Stimulated activated naive B cell treated with anti-CD40 and anti-IgM and Interleukin-4, amounts not matched to agents 10 μg/mL and 1 μg/mL and 100 μg/mL, for 72 hours (primary cell): Measurements from ENCODE around the gene HLA-DQB1.
"Not testable (repeated sequence)": the region's sequence is repeated elsewhere in the genome, so short reads cannot be mapped to it uniquely, and the experiment has no call there.

ENCODE experiments used
- ATAC-seq, 2 donors: fragments of 150-1000 bp; cut with Tn5 transposase; replicated peaks; 2 replicates each; pipeline ENCODE4 v1.10.0; 2021; ENCODE audit warnings: moderate library complexity in 1 of 2
- DNase-seq: peaks from one replicate; pipeline ENCODE4 v3.0.0; 2021
- H3K27ac Mint-ChIP-seq: one replicate; pipeline ENCODE4 v1.8.0; 2022; ENCODE audit warnings: mild to moderate bottlenecking, mixed read lengths
- H3K27me3 Mint-ChIP-seq, 2 donors: one replicate each; pipeline ENCODE4 v1.8.0; 2022; ENCODE audit warnings: mixed read lengths in 2 of 2
- H3K36me3 Mint-ChIP-seq, 2 donors: one replicate each; pipeline ENCODE4 v1.8.0; 2022; ENCODE audit warnings: mixed read lengths in 2 of 2, mild to moderate bottlenecking in 1 of 2
- H3K4me1 Mint-ChIP-seq, 2 donors: one replicate each; pipeline ENCODE4 v1.8.0; 2022; ENCODE audit warnings: mixed read lengths in 2 of 2, mild to moderate bottlenecking in 1 of 2
- H3K4me3 Mint-ChIP-seq, 2 donors: one replicate each; pipeline ENCODE4 v1.8.0; 2022; ENCODE audit warnings: mild to moderate bottlenecking in 2 of 2, mixed read lengths in 2 of 2, moderate library complexity in 1 of 2
- H3K9me3 Mint-ChIP-seq, 2 donors: one replicate each; pipeline ENCODE4 v1.8.0; 2022; ENCODE audit warnings: mixed read lengths in 2 of 2, mild to moderate bottlenecking in 1 of 2

The HLA-DQB1 gene

GRCh38 chr6:32655203-32655710 is 11.2 kb downstream of the HLA-DQB1 start:
- peak overlapping the region; percentile 67 for H3K27ac Mint-ChIP-seq
- peaks cover 0 to 6% of the 10 kb centered on the region in 2 donors for H3K9me3 Mint-ChIP-seq
- H3K36me3 Mint-ChIP-seq = peaks cover 46 to 63% of the 10 kb centered on the region in 2 donors
- no peak for DNase-seq
- H3K27me3 Mint-ChIP-seq = no peaks in the 10 kb centered on the region
- H3K4me1 Mint-ChIP-seq = peaks cover 37 to 41% of the 10 kb centered on the region in 2 donors
- H3K4me3 Mint-ChIP-seq = peak overlapping the region in 1 of 2 donors; percentile 52
- peak in 1 of 2 donors; percentile 16 for ATAC-seq

GRCh38 chr6:32645047-32645703 is 21.3 kb downstream of the HLA-DQB1 start:
- ATAC-seq = no peak
- Mint-ChIP-seq H3K27me3 (no peaks in the 10 kb centered on the region), H3K4me1 (peaks cover 37 to 45% of the 10 kb centered on the region in 2 donors), H3K36me3 (peaks cover 59 to 81% of the 10 kb centered on the region in 2 donors), H3K4me3 (no peak overlapping the region), H3K27ac (peak overlapping the region; percentile 44), H3K9me3 (peaks cover 7 to 10% of the 10 kb centered on the region in 2 donors)
- no peak for DNase-seq

- peak overlapping the region; percentile 47 for H3K27ac Mint-ChIP-seq
- H3K4me1 Mint-ChIP-seq = peaks cover 44 to 57% of the 10 kb centered on the region in 2 donors
Measured at GRCh38 chr6:32643904-32644303, 22.6 kb downstream of the HLA-DQB1 start.

GRCh38 chr6:32642720-32643106 is 23.7 kb downstream of the HLA-DQB1 start:
- Mint-ChIP-seq H3K9me3 (peaks cover 4 to 7% of the 10 kb centered on the region in 2 donors), H3K27ac (peak overlapping the region; percentile 95)

More at GRCh38 chr6:32643904-32644303, 22.6 kb downstream of the HLA-DQB1 start:
- H3K36me3 Mint-ChIP-seq = peaks cover 66 to 84% of the 10 kb centered on the region in 2 donors
- no peak overlapping the region for H3K4me3 Mint-ChIP-seq
- ATAC-seq (no peak), DNase-seq (no peak)
- peaks cover 6 to 7% of the 10 kb centered on the region in 2 donors for H3K9me3 Mint-ChIP-seq
- no peaks in the 10 kb centered on the region for H3K27me3 Mint-ChIP-seq

DNA sequence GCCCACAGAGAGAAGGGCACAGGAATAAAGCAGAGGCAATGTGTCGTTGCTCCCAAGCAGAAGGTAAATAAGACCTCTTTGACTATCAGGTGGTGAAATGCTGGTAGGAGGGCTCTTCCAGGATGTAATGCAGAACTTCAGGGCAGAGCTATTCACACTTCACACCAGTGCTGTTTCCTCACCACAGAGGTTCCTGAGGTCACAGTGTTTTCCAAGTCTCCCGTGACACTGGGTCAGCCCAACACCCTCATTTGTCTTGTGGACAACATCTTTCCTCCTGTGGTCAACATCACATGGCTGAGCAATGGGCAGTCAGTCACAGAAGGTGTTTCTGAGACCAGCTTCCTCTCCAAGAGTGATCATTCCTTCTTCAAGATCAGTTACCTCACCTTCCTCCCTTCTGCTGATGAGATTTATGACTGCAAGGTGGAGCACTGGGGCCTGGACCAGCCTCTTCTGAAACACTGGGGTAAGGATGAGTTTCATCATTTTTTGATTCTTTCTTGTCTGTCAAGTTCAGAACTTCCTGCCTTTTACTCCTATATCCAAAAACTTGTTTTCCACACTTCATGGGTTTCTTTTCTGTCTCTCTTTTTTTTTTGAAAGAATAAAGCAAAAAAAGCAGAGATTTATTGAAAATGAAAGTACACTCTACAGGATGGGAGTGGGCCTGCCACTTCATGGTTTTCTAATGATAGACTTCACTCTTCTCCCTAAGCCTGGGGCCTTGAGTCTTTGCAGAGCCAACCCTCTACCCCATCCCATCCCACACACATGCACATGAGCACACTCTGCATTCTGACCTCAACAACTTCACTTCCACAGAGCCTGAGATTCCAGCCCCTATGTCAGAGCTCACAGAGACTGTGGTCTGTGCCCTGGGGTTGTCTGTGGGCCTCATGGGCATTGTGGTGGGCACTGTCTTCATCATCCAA is 24.4 kb downstream of the HLA-DQB1 start:
- DNase-seq, H3K9me3 Mint-ChIP-seq, H3K27me3 Mint-ChIP-seq: not testable (repeated sequence)
- ATAC-seq = peak; percentile 20
- H3K4me1 Mint-ChIP-seq = peaks cover 51 to 68% of the 10 kb centered on the region in 2 donors
- H3K4me3 Mint-ChIP-seq = peak overlapping the region; percentile 64 to 75
- H3K27ac Mint-ChIP-seq = peak overlapping the region; percentile 95
- peaks cover 70 to 83% of the 10 kb centered on the region in 2 donors for H3K36me3 Mint-ChIP-seq

More at GRCh38 chr6:32642720-32643106, 23.7 kb downstream of the HLA-DQB1 start:
- Mint-ChIP-seq H3K4me1 (peaks cover 48 to 64% of the 10 kb centered on the region in 2 donors), H3K36me3 (peaks cover 67 to 82% of the 10 kb centered on the region in 2 donors), H3K27me3 (no peaks in the 10 kb centered on the region), H3K4me3 (peak overlapping the region; percentile 64 to 75)
- ATAC-seq (peak; percentile 1 to 2), DNase-seq (no peak)

- ATAC-seq (no peak), DNase-seq (no peak)
- H3K27me3 Mint-ChIP-seq = no peaks in the 10 kb centered on the region
- peaks cover 67 to 81% of the 10 kb centered on the region in 2 donors for H3K36me3 Mint-ChIP-seq
- H3K4me3 Mint-ChIP-seq = peak overlapping the region; percentile 64 to 75
- H3K9me3 Mint-ChIP-seq = peaks cover 2 to 7% of the 10 kb centered on the region in 2 donors
- H3K27ac Mint-ChIP-seq = peak overlapping the region; percentile 59
- H3K4me1 Mint-ChIP-seq = peaks cover 57 to 77% of the 10 kb centered on the region in 2 donors
Measured at GRCh38 chr6:32641122-32641521, 25.3 kb downstream of the HLA-DQB1 start.

GRCh38 chr6:32639440-32640394 is 26.7 kb downstream of the HLA-DQB1 start:
- H3K4me3 Mint-ChIP-seq = peak overlapping the region; percentile 86 to 89
- DNase-seq = no peak
- peaks cover 61 to 85% of the 10 kb centered on the region in 2 donors for H3K4me1 Mint-ChIP-seq
- H3K9me3 Mint-ChIP-seq = peaks cover 0 to 2% of the 10 kb centered on the region in 2 donors
- ATAC-seq = no peak
- H3K36me3 Mint-ChIP-seq = peaks cover 58 to 70% of the 10 kb centered on the region in 2 donors
- H3K27me3 Mint-ChIP-seq = no peaks in the 10 kb centered on the region
- H3K27ac Mint-ChIP-seq = peak overlapping the region; percentile 100

- no peaks in the 10 kb centered on the region for H3K9me3 Mint-ChIP-seq
- ATAC-seq (peak; percentile 33 to 48), DNase-seq (peak; percentile 36)
- peaks cover 51 to 63% of the 10 kb centered on the region in 2 donors for H3K36me3 Mint-ChIP-seq
- peaks cover 65 to 89% of the 10 kb centered on the region in 2 donors for H3K4me1 Mint-ChIP-seq
- H3K27ac Mint-ChIP-seq = peak overlapping the region; percentile 100
- H3K4me3 Mint-ChIP-seq = peak overlapping the region; percentile 89 to 93
- no peaks in the 10 kb centered on the region for H3K27me3 Mint-ChIP-seq
Measured at GRCh38 chr6:32638532-32639219, 27.8 kb downstream of the HLA-DQB1 start.

- Mint-ChIP-seq H3K9me3 (no peaks in the 10 kb centered on the region), H3K36me3 (peaks cover 44 to 55% of the 10 kb centered on the region in 2 donors), H3K4me1 (peaks cover 61 to 86% of the 10 kb centered on the region in 2 donors), H3K4me3 (peak overlapping the region; percentile 89 to 93), H3K27me3 (no peaks in the 10 kb centered on the region), H3K27ac (peak overlapping the region; percentile 100)
- DNase-seq = no peak
- ATAC-seq = peak in 1 of 2 donors; percentile 9
Measured at GRCh38 chr6:32637883-32638282, 28.6 kb downstream of the HLA-DQB1 start.

- DNase-seq (peak; percentile 81), ATAC-seq (peak; percentile 86 to 89)
- Mint-ChIP-seq H3K27ac (peak within 1 kb of the TSS; percentile 100), H3K4me3 (peak within 1 kb of the TSS; percentile 89 to 93), H3K4me1 (peaks cover 61 to 86% of the 10 kb centered on the region in 2 donors), H3K27me3 (no peaks in the 10 kb centered on the region), H3K36me3 (peaks cover 40 to 49% of the 10 kb centered on the region in 2 donors), H3K9me3 (no peaks in the 10 kb centered on the region)
Measured at GRCh38 chr6:32637219-32637880, 29.1 kb downstream of the HLA-DQB1 start, which contains the start of gene HLA-DQA1. Gene HLA-DQA1, plus strand, starts transcription at chr6:32637406. Its CDS starts 53 bp downstream, at chr6:32637459.

DNA sequence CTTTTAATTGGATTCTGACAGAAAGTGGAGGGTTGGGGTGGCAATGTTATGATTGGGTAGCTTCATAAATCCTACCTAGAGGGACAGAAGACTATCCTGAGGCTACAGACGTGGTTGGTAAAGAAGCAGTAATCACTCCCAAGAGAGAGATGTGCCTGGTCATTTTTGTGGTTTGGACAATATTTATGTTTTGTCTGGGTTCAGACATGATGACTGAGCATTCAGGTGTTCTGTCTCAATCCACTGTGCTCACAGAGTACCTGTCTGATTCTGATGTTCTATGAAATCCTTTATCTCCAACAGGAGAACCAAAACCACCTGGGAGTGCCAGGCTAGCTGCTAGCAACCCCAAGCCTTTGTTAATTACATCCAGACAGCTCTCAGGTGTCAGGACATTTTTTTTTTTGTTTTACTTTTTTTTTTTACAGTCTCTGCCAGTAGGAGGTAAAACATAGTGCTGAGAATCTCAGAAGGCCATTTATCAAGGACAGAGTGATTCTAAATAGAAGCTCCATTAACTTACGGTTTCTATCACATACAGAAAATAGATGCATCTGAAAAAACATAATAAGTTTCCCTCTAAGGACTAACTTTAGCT is 30.8 kb downstream of the HLA-DQB1 start:
- DNase-seq = no peak
- no peak for ATAC-seq
- peaks cover 26 to 36% of the 10 kb centered on the region in 2 donors for H3K36me3 Mint-ChIP-seq
- H3K4me3 Mint-ChIP-seq = peak overlapping the region; percentile 25 to 56
- peaks cover 52 to 80% of the 10 kb centered on the region in 2 donors for H3K4me1 Mint-ChIP-seq
- peaks cover 4% of the 10 kb centered on the region in 2 donors for H3K9me3 Mint-ChIP-seq
- H3K27ac Mint-ChIP-seq = peak overlapping the region; percentile 100
- H3K27me3 Mint-ChIP-seq = no peaks in the 10 kb centered on the region

GRCh38 chr6:32629793-32630192 is 36.7 kb downstream of the HLA-DQB1 start:
- H3K9me3 Mint-ChIP-seq = peaks cover 7 to 13% of the 10 kb centered on the region in 2 donors
- H3K27me3 Mint-ChIP-seq, DNase-seq, H3K4me3 Mint-ChIP-seq, ATAC-seq: not testable (repeated sequence)
- H3K27ac Mint-ChIP-seq = peak overlapping the region; percentile 93
- H3K4me1 Mint-ChIP-seq = peaks cover 47 to 87% of the 10 kb centered on the region in 2 donors
- peaks cover 16 to 22% of the 10 kb centered on the region in 2 donors for H3K36me3 Mint-ChIP-seq
